GM23338 (cell line): ENCODE data around the gene ADGRD2. TPM values are rescaled to one million over a fixed set of nuclear protein-coding genes. Genes with fewer than 3 reads are reported as not detected.
A peak's percentile ranks its signal among the peaks of the same experiment; 100 is the strongest.

Experiments
- ATAC-seq: fragments of 200-7000 bp; cut with Tn5 transposase; 3 replicates; pipeline ENCODE4 v1.9.1; 2020
- DNase-seq: peaks from one replicate; pipeline ENCODE4 v3.0.0-alpha.2; 2015; ENCODE audit warnings: low spot score
- H2AFZ ChIP-seq: fragments of 200-600 bp; sonication (generic); 2 replicates; pipeline ENCODE4 v1.8.0; 2016; ENCODE audit warnings: antibody characterized with exemption, mild to moderate bottlenecking, moderate library complexity
- H3F3A ChIP-seq: fragments of 200-600 bp; sonication (generic); replicated peaks from 2 replicates; pipeline ENCODE4 v1.8.0; 2017; ENCODE audit warnings: antibody characterized with exemption, mixed run types, low read depth
- H3K27ac ChIP-seq: fragments of 200-600 bp; sonication (generic); 2 replicates; pipeline ENCODE4 v1.6.1; 2016; ENCODE audit warnings: low read depth
- H3K27me3 ChIP-seq: fragments of 200-600 bp; sonication (generic); 2 replicates; pipeline ENCODE4 v1.8.0; 2016; ENCODE audit warnings: mild to moderate bottlenecking, mixed run types, moderate library complexity; ENCODE audit not compliant: insufficient read depth
- H3K36me3 ChIP-seq: fragments of 200-600 bp; sonication (generic); 2 replicates; pipeline ENCODE4 v1.8.0; 2016; ENCODE audit warnings: mild to moderate bottlenecking; ENCODE audit not compliant: insufficient read depth
- H3K4me1 ChIP-seq: fragments of 200-600 bp; sonication (generic); 2 replicates; pipeline ENCODE4 v1.8.0; 2016; ENCODE audit warnings: mild to moderate bottlenecking, moderate library complexity; ENCODE audit not compliant: insufficient read depth
- H3K4me2 ChIP-seq: fragments of 200-600 bp; sonication (generic); 2 replicates; pipeline ENCODE4 v1.7.1; 2017; ENCODE audit warnings: mixed run types
- H3K4me3 ChIP-seq: fragments of 200-600 bp; sonication (generic); 2 replicates; pipeline ENCODE4 v1.6.1; 2016; ENCODE audit warnings: mixed run types
- H3K79me2 ChIP-seq: fragments of 200-600 bp; sonication (generic); replicated peaks from 2 replicates; pipeline ENCODE4 v1.8.0; 2017; ENCODE audit warnings: mild to moderate bottlenecking; ENCODE audit not compliant: insufficient read depth
- H3K9me2 ChIP-seq: fragments of 200-600 bp; sonication (generic); 2 replicates; pipeline ENCODE4 v1.8.0; 2017; ENCODE audit not compliant: insufficient read depth
- H4K20me1 ChIP-seq: fragments of 200-600 bp; sonication (generic); replicated peaks from 2 replicates; pipeline ENCODE4 v1.8.0; 2017; ENCODE audit warnings: mild to moderate bottlenecking; ENCODE audit not compliant: insufficient read depth
- H3K27ac Mint-ChIP-seq: 2 replicates; pipeline ENCODE4 v1.8.0; 2020; ENCODE audit warnings: inconsistent platforms, mild to moderate bottlenecking, moderate library complexity, mixed read lengths
- H3K27me3 Mint-ChIP-seq: 3 replicates; pipeline ENCODE4 v1.8.0; 2022; ENCODE audit warnings: low read depth, mild to moderate bottlenecking, moderate library complexity, mixed read lengths, inconsistent platforms; ENCODE audit not compliant: insufficient read depth, poor library complexity
- H3K36me3 Mint-ChIP-seq: 3 replicates; pipeline ENCODE4 v1.8.0; 2021; ENCODE audit warnings: low read depth, mild to moderate bottlenecking, inconsistent platforms, moderate library complexity, mixed read lengths
- H3K4me1 Mint-ChIP-seq: 3 replicates; pipeline ENCODE4 v1.8.0; 2020; ENCODE audit warnings: mild to moderate bottlenecking, inconsistent platforms, mixed read lengths
- H3K4me3 Mint-ChIP-seq: 3 replicates; pipeline ENCODE4 v1.8.0; 2021; ENCODE audit warnings: moderate library complexity, mild to moderate bottlenecking, inconsistent platforms, mixed read lengths
- H3K9me3 Mint-ChIP-seq: 3 replicates; pipeline ENCODE4 v1.8.0; 2020; ENCODE audit warnings: moderate library complexity, mild to moderate bottlenecking, inconsistent platforms, mixed read lengths
- CREB1 ChIP-seq: fragments of 250-450 bp; sonication (Bioruptor Pico); IDR thresholded peaks from 2 replicates; pipeline ENCODE4 v1.5.0; 2020; ENCODE audit warnings: low read depth, mild to moderate bottlenecking, moderate library complexity
- EZH2 ChIP-seq: fragments of 200-600 bp; sonication (generic); IDR thresholded peaks from one replicate; pipeline ENCODE4 v1.8.0; 2017; ENCODE audit warnings: antibody characterized with exemption, mild to moderate bottlenecking, low read depth; ENCODE audit not compliant: unreplicated experiment
- EZH2phosphoT487 ChIP-seq: fragments of 200-600 bp; sonication (generic); IDR thresholded peaks from one replicate; pipeline ENCODE4 v1.8.1; 2018; ENCODE audit warnings: antibody characterized with exemption; ENCODE audit not compliant: unreplicated experiment
- JUNB ChIP-seq: IDR thresholded peaks from one replicate; pipeline ENCODE4 v1.6.1; 2016; ENCODE audit warnings: antibody characterized with exemption; ENCODE audit not compliant: unreplicated experiment
- POLR2AphosphoS5 ChIP-seq: IDR thresholded peaks from 2 replicates; pipeline ENCODE4 v1.6.1; 2016; ENCODE audit warnings: antibody characterized with exemption, low read depth
- STAT1 ChIP-seq: IDR thresholded peaks from one replicate; pipeline ENCODE4 v1.6.1; 2016; ENCODE audit warnings: antibody characterized with exemption; ENCODE audit not compliant: unreplicated experiment
- ZNF114 ChIP-seq: fragments of 250-450 bp; sonication (Bioruptor Pico); IDR thresholded peaks from 2 replicates; pipeline ENCODE4 v1.5.0; 2020; ENCODE audit warnings: mild to moderate bottlenecking, moderate library complexity
- ZNF331 ChIP-seq: fragments of 250-450 bp; sonication (Bioruptor Pico); IDR thresholded peaks from 2 replicates; pipeline ENCODE4 v1.5.0; 2020; ENCODE audit warnings: low read depth, mild to moderate bottlenecking, moderate library complexity
- polyA plus RNA-seq: library from polyadenylated mRNA; unstranded; fragments of >200 nt; fragmentation: Nextera tagmentation; extraction: Ambion mirVana; gene quantifications from 2 replicates; pipeline ENCODE4 v1.2.1, GENCODE V29; 2016
- total RNA-seq: library from RNA; depleted of rRNA; stranded (reverse); fragments of >200 nt; shearing (Covaris generic); gene quantifications from 2 replicates; pipeline ENCODE4 v1.2.3, GENCODE V29; 2014
- TF ChIP-seq, protein P1 (sequence below): IDR thresholded peaks from 2 replicates; pipeline ENCODE4 v1.6.1; 2016; ENCODE audit warnings: antibody characterized with exemption
- TF ChIP-seq, protein P2 (sequence below): IDR thresholded peaks from one replicate; pipeline ENCODE4 v1.6.1; 2018; ENCODE audit warnings: antibody characterized with exemption; ENCODE audit not compliant: unreplicated experiment
- TF ChIP-seq, protein P3 (sequence below): fragments of 250-450 bp; sonication (Bioruptor Pico); IDR thresholded peaks from 2 replicates; pipeline ENCODE4 v1.5.0; 2020; ENCODE audit warnings: mild to moderate bottlenecking, moderate library complexity

ADGRD2 gene
- total and polyA plus RNA-seq, 2 experiments from 2014 or later = 0.45 to 0.78 TPM

DNA sequence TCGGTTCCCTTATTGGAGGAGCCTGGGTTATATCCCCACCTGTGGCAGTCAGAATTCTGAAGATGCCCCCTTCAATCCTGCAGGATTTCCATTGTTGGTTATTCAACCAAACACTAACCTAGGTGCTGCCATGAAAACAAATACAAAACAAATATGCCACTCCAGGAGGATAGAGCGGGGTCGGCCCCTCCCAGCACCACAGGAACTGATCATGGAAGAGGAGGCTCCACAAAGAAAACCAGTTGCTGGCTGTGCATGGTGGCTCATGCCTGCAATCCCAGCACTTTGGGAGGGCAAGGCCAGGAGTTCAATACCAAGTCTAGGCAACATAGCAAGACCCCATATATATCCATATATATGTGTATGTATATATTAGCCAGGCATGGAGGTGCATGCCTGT is 13.2 kb upstream of the ADGRD2 start:
- H3K27me3 ChIP-seq = no peaks in the 10 kb centered on the region
- TF ChIP-seq POLR2AphosphoS5 = no peak
- TF ChIP-seq JUNB = no peak
- no peak for TF ChIP-seq STAT1
- TF ChIP-seq, protein P1, sequence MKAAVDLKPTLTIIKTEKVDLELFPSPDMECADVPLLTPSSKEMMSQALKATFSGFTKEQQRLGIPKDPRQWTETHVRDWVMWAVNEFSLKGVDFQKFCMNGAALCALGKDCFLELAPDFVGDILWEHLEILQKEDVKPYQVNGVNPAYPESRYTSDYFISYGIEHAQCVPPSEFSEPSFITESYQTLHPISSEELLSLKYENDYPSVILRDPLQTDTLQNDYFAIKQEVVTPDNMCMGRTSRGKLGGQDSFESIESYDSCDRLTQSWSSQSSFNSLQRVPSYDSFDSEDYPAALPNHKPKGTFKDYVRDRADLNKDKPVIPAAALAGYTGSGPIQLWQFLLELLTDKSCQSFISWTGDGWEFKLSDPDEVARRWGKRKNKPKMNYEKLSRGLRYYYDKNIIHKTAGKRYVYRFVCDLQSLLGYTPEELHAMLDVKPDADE = no peak
- TF ChIP-seq EZH2phosphoT487 = no peak
- no peak for TF ChIP-seq CREB1 (CRISPR knock-in tag)
- H3F3A ChIP-seq = no peaks in the 10 kb centered on the region
- peaks cover 3% of the 10 kb centered on the region for H3K27me3 Mint-ChIP-seq
- H3K27ac ChIP-seq = no peak overlapping the region
- no peaks in the 10 kb centered on the region; the same call in 2 of the 3 replicates for H3K9me3 Mint-ChIP-seq
- no peaks in the 10 kb centered on the region; the same call in 2 of the 3 replicates for H3K4me1 Mint-ChIP-seq
- H3K4me3 ChIP-seq = no peak overlapping the region
- no peak overlapping the region for H2AFZ ChIP-seq
- no peak for ATAC-seq
- H3K4me1 ChIP-seq = no peaks in the 10 kb centered on the region
- no peaks in the 10 kb centered on the region for H3K36me3 ChIP-seq
- no peak overlapping the region for H3K4me2 ChIP-seq
- H3K79me2 ChIP-seq = no peaks in the 10 kb centered on the region
- DNase-seq = no peak
- H3K36me3 Mint-ChIP-seq = no peaks in the 10 kb centered on the region
- no peak overlapping the region for H3K27ac Mint-ChIP-seq
- H4K20me1 ChIP-seq = no peaks in the 10 kb centered on the region
- no peak overlapping the region for H3K4me3 Mint-ChIP-seq
- H3K9me2 ChIP-seq = no peaks in the 10 kb centered on the region

DNA sequence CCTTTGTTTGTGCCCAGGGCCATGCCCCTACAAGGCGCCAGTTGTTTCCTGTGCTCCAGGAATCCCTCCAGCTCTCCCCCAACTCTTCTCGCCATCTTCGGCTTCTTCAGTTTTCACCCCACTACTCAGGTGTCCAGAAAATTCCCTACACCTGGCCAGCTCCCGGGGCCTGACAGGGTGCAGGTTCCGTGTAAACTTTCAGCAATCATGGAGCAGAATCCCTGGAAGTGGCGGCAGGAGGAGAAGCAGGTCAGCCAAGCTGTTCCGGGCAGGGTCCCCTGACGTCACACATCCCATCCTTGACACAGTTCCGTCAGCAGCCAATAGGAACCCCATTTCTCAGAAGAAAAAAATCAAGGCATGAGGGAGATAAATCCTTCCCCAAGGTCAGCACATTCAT is 12.2 kb upstream of the ADGRD2 start:
- no peak overlapping the region for H3K4me3 ChIP-seq
- no peaks in the 10 kb centered on the region for H3K36me3 ChIP-seq
- H3K4me2 ChIP-seq = no peak overlapping the region
- Mint-ChIP-seq H3K4me1 (no peaks in the 10 kb centered on the region; the same call in 2 of the 3 replicates), H3K27ac (no peak overlapping the region), H3K4me3 (no peak overlapping the region), H3K27me3 (peaks cover 3% of the 10 kb centered on the region), H3K9me3 (no peaks in the 10 kb centered on the region; the same call in 2 of the 3 replicates), H3K36me3 (no peaks in the 10 kb centered on the region)
- no peaks in the 10 kb centered on the region for H3K79me2 ChIP-seq
- peak overlapping the region; percentile 38; the same call in 1 of the 2 replicates for H2AFZ ChIP-seq
- no peaks in the 10 kb centered on the region for H4K20me1 ChIP-seq
- H3K4me1 ChIP-seq = no peaks in the 10 kb centered on the region
- no peak for DNase-seq
- H3F3A ChIP-seq = no peaks in the 10 kb centered on the region
- H3K9me2 ChIP-seq = no peaks in the 10 kb centered on the region
- no peaks in the 10 kb centered on the region for H3K27me3 ChIP-seq
- ATAC-seq = no peak
- no peak overlapping the region for H3K27ac ChIP-seq
- TF ChIP-seq, protein P1 = no peak
- TF ChIP-seq ZNF331 (CRISPR knock-in tag) = no peak
- TF ChIP-seq EZH2phosphoT487 = no peak
- no peak for TF ChIP-seq ZNF114 (CRISPR knock-in tag)
- TF ChIP-seq, protein P2, sequence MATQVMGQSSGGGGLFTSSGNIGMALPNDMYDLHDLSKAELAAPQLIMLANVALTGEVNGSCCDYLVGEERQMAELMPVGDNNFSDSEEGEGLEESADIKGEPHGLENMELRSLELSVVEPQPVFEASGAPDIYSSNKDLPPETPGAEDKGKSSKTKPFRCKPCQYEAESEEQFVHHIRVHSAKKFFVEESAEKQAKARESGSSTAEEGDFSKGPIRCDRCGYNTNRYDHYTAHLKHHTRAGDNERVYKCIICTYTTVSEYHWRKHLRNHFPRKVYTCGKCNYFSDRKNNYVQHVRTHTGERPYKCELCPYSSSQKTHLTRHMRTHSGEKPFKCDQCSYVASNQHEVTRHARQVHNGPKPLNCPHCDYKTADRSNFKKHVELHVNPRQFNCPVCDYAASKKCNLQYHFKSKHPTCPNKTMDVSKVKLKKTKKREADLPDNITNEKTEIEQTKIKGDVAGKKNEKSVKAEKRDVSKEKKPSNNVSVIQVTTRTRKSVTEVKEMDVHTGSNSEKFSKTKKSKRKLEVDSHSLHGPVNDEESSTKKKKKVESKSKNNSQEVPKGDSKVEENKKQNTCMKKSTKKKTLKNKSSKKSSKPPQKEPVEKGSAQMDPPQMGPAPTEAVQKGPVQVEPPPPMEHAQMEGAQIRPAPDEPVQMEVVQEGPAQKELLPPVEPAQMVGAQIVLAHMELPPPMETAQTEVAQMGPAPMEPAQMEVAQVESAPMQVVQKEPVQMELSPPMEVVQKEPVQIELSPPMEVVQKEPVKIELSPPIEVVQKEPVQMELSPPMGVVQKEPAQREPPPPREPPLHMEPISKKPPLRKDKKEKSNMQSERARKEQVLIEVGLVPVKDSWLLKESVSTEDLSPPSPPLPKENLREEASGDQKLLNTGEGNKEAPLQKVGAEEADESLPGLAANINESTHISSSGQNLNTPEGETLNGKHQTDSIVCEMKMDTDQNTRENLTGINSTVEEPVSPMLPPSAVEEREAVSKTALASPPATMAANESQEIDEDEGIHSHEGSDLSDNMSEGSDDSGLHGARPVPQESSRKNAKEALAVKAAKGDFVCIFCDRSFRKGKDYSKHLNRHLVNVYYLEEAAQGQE = no peak
- TF ChIP-seq, protein P3, sequence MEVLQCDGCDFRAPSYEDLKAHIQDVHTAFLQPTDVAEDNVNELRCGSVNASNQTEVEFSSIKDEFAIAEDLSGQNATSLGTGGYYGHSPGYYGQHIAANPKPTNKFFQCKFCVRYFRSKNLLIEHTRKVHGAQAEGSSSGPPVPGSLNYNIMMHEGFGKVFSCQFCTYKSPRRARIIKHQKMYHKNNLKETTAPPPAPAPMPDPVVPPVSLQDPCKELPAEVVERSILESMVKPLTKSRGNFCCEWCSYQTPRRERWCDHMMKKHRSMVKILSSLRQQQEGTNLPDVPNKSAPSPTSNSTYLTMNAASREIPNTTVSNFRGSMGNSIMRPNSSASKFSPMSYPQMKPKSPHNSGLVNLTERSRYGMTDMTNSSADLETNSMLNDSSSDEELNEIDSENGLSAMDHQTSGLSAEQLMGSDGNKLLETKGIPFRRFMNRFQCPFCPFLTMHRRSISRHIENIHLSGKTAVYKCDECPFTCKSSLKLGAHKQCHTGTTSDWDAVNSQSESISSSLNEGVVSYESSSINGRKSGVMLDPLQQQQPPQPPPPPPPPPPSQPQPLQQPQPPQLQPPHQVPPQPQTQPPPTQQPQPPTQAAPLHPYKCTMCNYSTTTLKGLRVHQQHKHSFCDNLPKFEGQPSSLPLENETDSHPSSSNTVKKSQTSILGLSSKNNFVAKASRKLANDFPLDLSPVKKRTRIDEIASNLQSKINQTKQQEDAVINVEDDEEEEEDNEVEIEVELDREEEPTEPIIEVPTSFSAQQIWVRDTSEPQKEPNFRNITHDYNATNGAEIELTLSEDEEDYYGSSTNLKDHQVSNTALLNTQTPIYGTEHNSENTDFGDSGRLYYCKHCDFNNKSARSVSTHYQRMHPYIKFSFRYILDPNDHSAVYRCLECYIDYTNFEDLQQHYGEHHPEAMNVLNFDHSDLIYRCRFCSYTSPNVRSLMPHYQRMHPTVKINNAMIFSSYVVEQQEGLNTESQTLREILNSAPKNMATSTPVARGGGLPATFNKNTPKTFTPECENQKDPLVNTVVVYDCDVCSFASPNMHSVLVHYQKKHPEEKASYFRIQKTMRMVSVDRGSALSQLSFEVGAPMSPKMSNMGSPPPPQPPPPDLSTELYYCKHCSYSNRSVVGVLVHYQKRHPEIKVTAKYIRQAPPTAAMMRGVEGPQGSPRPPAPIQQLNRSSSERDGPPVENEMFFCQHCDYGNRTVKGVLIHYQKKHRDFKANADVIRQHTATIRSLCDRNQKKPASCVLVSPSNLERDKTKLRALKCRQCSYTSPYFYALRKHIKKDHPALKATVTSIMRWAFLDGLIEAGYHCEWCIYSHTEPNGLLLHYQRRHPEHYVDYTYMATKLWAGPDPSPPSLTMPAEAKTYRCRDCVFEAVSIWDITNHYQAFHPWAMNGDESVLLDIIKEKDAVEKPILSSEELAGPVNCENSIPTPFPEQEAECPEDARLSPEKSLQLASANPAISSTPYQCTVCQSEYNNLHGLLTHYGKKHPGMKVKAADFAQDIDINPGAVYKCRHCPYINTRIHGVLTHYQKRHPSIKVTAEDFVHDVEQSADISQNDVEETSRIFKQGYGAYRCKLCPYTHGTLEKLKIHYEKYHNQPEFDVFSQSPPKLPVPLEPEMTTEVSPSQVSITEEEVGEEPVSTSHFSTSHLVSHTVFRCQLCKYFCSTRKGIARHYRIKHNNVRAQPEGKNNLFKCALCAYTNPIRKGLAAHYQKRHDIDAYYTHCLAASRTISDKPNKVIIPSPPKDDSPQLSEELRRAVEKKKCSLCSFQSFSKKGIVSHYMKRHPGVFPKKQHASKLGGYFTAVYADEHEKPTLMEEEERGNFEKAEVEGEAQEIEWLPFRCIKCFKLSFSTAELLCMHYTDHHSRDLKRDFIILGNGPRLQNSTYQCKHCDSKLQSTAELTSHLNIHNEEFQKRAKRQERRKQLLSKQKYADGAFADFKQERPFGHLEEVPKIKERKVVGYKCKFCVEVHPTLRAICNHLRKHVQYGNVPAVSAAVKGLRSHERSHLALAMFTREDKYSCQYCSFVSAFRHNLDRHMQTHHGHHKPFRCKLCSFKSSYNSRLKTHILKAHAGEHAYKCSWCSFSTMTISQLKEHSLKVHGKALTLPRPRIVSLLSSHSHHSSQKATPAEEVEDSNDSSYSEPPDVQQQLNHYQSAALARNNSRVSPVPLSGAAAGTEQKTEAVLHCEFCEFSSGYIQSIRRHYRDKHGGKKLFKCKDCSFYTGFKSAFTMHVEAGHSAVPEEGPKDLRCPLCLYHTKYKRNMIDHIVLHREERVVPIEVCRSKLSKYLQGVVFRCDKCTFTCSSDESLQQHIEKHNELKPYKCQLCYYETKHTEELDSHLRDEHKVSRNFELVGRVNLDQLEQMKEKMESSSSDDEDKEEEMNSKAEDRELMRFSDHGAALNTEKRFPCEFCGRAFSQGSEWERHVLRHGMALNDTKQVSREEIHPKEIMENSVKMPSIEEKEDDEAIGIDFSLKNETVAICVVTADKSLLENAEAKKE (CRISPR knock-in tag) = no peak
- TF ChIP-seq EZH2 = no peak
